WERI-Rb-1 (cell line): ENCODE data around the gene NKX1-1.

Experiments
- DNase-seq: peaks from one replicate; pipeline ENCODE4 v3.0.0-alpha.2; 2020
- H3K27ac ChIP-seq: fragments of 250-450 bp; sonication (Bioruptor Pico); 2 replicates; pipeline ENCODE4 v1.5.1; 2020; ENCODE audit warnings: mild to moderate bottlenecking, moderate library complexity
- H3K27me3 ChIP-seq: fragments of 250-450 bp; sonication (Bioruptor Pico); 2 replicates; pipeline ENCODE4 v1.5.1; 2021; ENCODE audit warnings: mild to moderate bottlenecking, low read depth, moderate library complexity; ENCODE audit not compliant: insufficient read depth, severe bottlenecking
- H3K36me3 ChIP-seq: fragments of 250-450 bp; sonication (Bioruptor Pico); 2 replicates; pipeline ENCODE4 v1.5.1; 2020; ENCODE audit warnings: mild to moderate bottlenecking, moderate library complexity
- H3K4me3 ChIP-seq: 2 replicates; pipeline ENCODE4 v1.5.1; 2011; ENCODE audit warnings: low read depth, mild to moderate bottlenecking, control low read depth, low read length
- H3K9me3 ChIP-seq: fragments of 250-450 bp; sonication (Bioruptor Pico); 2 replicates; pipeline ENCODE4 v1.5.1; 2021; ENCODE audit warnings: mild to moderate bottlenecking, moderate library complexity; ENCODE audit not compliant: severe bottlenecking
- TF ChIP-seq, protein P1 (sequence below): IDR thresholded peaks from 2 replicates; pipeline ENCODE4 v1.5.1; 2011; ENCODE audit warnings: low read depth, mild to moderate bottlenecking, control low read depth, inconsistent platforms, low read length

The NKX1-1 gene

DNA sequence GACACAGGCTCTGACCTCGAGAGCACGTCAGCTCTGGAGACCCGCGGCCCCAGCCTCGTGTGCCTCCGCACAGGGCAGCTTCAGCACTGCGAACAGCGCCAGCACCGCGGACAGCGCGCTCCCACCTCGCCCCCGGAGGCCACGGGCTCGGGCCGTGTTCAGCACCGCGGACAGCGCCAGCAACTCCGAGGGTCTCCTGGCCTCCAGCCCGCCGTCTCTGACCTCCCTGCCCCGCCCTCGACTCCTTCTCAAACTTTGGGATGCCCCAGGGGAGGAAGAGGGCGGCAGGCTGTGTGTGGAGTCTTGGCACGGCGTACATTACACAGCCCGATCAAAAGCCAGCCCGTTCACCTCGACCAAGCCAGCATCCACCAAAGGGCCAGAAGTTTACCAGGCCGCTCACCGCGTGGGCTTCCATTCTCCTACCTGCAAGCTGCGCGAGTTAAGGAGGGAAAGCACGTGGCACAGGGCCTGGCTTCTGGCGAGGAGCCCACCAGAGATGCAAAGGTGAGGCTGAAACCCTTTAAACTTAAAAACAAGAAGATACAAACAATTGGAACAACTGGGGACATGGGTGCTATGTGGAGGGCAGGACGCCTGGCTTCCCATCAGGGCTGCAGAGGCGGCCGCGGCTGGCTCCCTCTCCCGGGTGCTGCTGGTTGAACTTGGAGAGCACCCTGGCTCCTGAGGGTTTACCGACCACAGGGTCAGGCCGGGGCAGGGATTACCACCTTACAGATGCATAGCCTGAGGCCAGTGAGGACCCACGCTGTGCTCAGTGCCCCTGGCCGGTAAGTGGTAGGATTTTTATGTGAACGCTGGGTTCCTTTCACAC is 4.5 kb upstream of the NKX1-1 start:
- Histone ChIP-seq H3K4me3 (no peak overlapping the region), H3K27ac (no peak overlapping the region), H3K36me3 (no peaks in the 10 kb centered on the region), H3K27me3 (peaks cover 39% of the 10 kb centered on the region), H3K9me3 (no peaks in the 10 kb centered on the region)
- DNase-seq = peak; percentile 78
- TF ChIP-seq, protein P1, sequence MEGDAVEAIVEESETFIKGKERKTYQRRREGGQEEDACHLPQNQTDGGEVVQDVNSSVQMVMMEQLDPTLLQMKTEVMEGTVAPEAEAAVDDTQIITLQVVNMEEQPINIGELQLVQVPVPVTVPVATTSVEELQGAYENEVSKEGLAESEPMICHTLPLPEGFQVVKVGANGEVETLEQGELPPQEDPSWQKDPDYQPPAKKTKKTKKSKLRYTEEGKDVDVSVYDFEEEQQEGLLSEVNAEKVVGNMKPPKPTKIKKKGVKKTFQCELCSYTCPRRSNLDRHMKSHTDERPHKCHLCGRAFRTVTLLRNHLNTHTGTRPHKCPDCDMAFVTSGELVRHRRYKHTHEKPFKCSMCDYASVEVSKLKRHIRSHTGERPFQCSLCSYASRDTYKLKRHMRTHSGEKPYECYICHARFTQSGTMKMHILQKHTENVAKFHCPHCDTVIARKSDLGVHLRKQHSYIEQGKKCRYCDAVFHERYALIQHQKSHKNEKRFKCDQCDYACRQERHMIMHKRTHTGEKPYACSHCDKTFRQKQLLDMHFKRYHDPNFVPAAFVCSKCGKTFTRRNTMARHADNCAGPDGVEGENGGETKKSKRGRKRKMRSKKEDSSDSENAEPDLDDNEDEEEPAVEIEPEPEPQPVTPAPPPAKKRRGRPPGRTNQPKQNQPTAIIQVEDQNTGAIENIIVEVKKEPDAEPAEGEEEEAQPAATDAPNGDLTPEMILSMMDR = 0 out of 2 replicates have a peak, but pooled peaks have one; percentile 11

DNA sequence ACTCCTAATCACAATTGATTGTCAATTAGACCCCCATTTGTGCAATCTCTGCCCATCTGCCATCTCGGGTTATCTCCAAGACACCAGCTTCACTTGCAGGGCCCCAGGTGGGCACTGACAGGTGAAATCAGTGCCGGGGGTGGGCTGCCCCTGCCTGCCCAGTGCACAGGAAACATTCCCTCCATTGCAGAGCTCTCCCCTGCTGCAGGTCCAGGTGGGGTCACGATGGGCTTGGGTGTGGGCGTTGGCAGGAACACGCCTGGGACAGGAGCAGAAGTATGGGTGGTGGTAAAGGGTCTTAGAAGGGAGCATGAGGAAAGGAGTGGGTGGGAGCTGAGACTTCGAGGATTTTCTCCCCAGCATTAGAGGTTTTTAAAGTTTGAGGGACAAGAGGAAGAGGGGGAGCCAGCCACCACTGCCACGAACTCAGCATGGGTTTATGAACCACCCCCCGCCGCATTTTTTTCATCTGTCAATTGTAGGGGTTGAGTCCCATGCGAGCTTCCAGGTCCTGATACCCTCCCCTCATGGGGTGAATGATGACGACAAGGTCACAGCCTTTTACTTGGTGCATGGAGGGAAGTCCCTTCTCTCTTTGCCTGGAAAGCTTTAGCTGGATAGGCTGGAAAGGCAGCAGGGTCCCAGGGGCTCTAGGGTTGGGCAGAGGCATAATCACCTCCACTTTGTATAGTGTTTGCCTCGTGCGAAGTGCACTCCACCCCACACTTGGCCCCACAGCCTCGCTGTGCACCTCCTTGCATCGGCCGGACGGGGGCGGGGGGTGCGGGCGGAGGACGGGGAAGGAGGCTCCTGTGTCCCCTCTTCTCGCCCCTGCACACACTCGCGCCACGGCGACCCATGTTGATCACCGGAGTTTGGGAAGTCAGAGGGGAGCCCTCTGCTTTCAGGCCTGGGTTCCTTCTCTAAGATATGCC is 3.5 kb upstream of the NKX1-1 start:
- TF ChIP-seq, protein P1 = no peak
- Histone ChIP-seq H3K27me3 (peaks cover 48% of the 10 kb centered on the region), H3K27ac (no peak overlapping the region), H3K9me3 (no peaks in the 10 kb centered on the region), H3K36me3 (no peaks in the 10 kb centered on the region), H3K4me3 (no peak overlapping the region)
- no peak for DNase-seq

DNA sequence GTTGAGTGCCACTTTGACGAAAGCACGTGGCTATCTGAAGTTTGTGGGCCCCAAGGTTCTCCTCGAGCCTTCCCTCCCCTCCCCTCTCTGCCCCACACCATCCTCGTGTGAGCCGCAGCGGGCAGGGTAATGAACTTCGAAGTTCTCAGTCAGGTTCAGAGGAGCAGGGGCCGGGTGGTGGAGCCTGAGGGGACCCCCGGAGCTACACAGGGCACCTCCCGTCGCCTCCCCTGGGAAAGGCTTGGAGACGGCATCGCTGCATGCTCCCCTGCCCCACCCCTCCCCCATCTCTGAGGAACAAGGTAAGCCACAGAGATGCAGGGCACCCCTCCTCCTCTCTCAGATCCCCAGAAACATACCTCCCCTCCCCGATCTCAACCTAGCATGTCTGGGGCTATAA is 2.8 kb upstream of the NKX1-1 start:
- H3K27ac ChIP-seq = no peak overlapping the region
- no peak overlapping the region for H3K4me3 ChIP-seq
- H3K9me3 ChIP-seq = no peaks in the 10 kb centered on the region
- TF ChIP-seq, protein P1 = no peak
- DNase-seq = no peak
- peaks cover 55% of the 10 kb centered on the region for H3K27me3 ChIP-seq
- H3K36me3 ChIP-seq = no peaks in the 10 kb centered on the region

DNA sequence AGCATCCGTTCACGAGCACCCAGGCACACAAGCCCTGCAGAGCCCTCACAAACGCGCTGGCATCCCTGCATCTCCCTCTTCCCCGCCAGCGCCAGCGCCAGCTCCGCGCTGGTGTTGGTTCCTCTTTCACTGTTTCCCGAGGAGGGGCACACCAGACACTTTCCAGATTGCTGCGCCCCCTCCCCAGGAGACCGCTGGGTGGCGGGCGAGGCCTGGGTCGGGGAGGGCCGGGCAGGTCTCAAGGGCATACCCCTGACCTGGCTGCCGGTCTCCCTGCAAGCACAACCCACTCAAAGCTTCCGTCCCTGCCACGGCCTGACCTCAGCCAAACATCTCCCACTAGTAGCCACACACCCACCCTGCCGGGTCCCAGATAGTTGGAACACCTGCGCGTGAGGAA is 2.2 kb upstream of the NKX1-1 start:
- H3K27me3 ChIP-seq = peaks cover 62% of the 10 kb centered on the region
- TF ChIP-seq, protein P1 = peak; percentile 81

DNA sequence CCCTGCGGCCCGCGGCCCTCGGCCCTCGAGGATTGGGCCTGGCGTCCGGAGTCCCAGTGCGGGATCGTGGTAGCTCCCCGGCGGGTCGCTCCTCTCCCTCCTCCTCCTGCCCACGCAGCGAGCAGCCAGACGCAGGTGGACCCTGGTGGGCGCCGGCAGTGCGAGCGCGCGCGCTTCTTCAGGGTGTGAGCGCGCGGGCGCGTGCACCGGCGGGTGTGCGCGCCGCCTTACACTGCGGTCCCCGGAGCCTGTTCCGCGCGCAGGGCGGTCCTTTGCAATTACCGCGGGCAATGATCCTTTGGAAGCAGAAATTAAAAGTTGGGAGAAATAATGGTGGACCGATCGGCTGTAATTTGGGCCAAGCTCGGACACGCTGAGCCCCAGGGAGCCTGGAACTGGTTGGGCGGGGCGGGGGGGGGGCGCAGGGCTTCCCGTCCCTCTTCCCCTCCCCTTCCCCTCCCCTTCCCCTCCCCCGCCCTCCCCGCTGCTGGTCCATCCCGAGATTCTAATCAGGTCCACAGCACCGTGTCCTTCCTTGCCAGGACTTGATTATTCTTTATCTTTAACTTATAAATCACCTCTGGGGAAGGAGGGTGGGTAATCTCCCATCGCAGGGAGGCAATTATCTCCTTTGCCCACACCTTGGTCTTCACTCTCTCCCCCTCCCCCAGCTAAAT is 1.6 kb upstream of the NKX1-1 start:
- TF ChIP-seq, protein P1 = no peak
- no peaks in the 10 kb centered on the region for H3K9me3 ChIP-seq
- H3K4me3 ChIP-seq = peak overlapping the region; percentile 37
- H3K27ac ChIP-seq = no peak overlapping the region
- no peaks in the 10 kb centered on the region for H3K36me3 ChIP-seq
- peaks cover 67% of the 10 kb centered on the region for H3K27me3 ChIP-seq
- peak; percentile 17 for DNase-seq

More for the DNA sequence above, 2.2 kb upstream of the NKX1-1 start:
- Histone ChIP-seq H3K9me3 (no peaks in the 10 kb centered on the region), H3K4me3 (no peak overlapping the region), H3K36me3 (no peaks in the 10 kb centered on the region), H3K27ac (no peak overlapping the region)
- peak; percentile 69 for DNase-seq
